Measurements from ENCODE around the gene ISL2.
A peak's percentile ranks its signal among the peaks of the same experiment; 100 is the strongest.

Gene ISL2

GRCh38 chr15:76353903-76354302 lies 17.3 kb downstream of the ISL2 start:
- DNase-seq (ENCODE audit: low read depth, low spot score) = no peak
- no peak overlapping the region for H3K27ac ChIP-seq (ENCODE audit: low read length)
- no peaks in the 10 kb centered on the region for H3K36me3 ChIP-seq (ENCODE audit: control insufficient read depth, insufficient read depth, low read length)
- WGBS (ENCODE audit: insufficient coverage, insufficient read length) = no CpG with 5 or more reads among the region's 10 CpGs
- H3K4me3 ChIP-seq (ENCODE audit: low read length) = no peak overlapping the region
- peaks cover under 1% of the 10 kb centered on the region; the same call in 1 of the 2 replicates for H3K27me3 ChIP-seq (ENCODE audit: control insufficient read depth, insufficient read depth, low read length)
- H3K9me3 ChIP-seq (ENCODE audit: control insufficient read depth, insufficient read depth, low read length) = no peaks in the 10 kb centered on the region
- no peaks in the 10 kb centered on the region for H3K4me1 ChIP-seq (ENCODE audit: control insufficient read depth, insufficient read depth, low read length)

GRCh38 chr15:76354823-76355440 lies 18.4 kb downstream of the ISL2 start:
- no peak overlapping the region for H3K4me3 ChIP-seq (ENCODE audit: low read length)
- WGBS (ENCODE audit: insufficient coverage, insufficient read length) = no CpG with 5 or more reads among the region's 3 CpGs
- H3K9me3 ChIP-seq (ENCODE audit: control insufficient read depth, insufficient read depth, low read length) = no peaks in the 10 kb centered on the region
- no peak overlapping the region for H3K27ac ChIP-seq (ENCODE audit: low read length)
- H3K27me3 ChIP-seq (ENCODE audit: control insufficient read depth, insufficient read depth, low read length) = no peaks in the 10 kb centered on the region
- DNase-seq (ENCODE audit: low read depth, low spot score) = no peak
- H3K4me1 ChIP-seq (ENCODE audit: control insufficient read depth, insufficient read depth, low read length) = no peaks in the 10 kb centered on the region
- H3K36me3 ChIP-seq (ENCODE audit: control insufficient read depth, insufficient read depth, low read length) = no peaks in the 10 kb centered on the region

GRCh38 chr15:76358453-76358852 lies 21.9 kb downstream of the ISL2 start:
- H3K27ac ChIP-seq (ENCODE audit: low read length) = no peak overlapping the region
- no peaks in the 10 kb centered on the region for H3K27me3 ChIP-seq (ENCODE audit: control insufficient read depth, insufficient read depth, low read length)
- no peak overlapping the region for H3K4me3 ChIP-seq (ENCODE audit: low read length)
- H3K9me3 ChIP-seq (ENCODE audit: control insufficient read depth, insufficient read depth, low read length) = no peaks in the 10 kb centered on the region
- no peak for DNase-seq (ENCODE audit: low read depth, low spot score)
- H3K36me3 ChIP-seq (ENCODE audit: control insufficient read depth, insufficient read depth, low read length) = no peaks in the 10 kb centered on the region
- H3K4me1 ChIP-seq (ENCODE audit: control insufficient read depth, insufficient read depth, low read length) = no peaks in the 10 kb centered on the region
- no CpG with 5 or more reads among the region's 3 CpGs for WGBS (ENCODE audit: insufficient coverage, insufficient read length)

GRCh38 chr15:76359152-76359551 lies 22.6 kb downstream of the ISL2 start:
- no peaks in the 10 kb centered on the region for H3K27me3 ChIP-seq (ENCODE audit: control insufficient read depth, insufficient read depth, low read length)
- no peaks in the 10 kb centered on the region for H3K9me3 ChIP-seq (ENCODE audit: control insufficient read depth, insufficient read depth, low read length)
- H3K36me3 ChIP-seq (ENCODE audit: control insufficient read depth, insufficient read depth, low read length) = no peaks in the 10 kb centered on the region
- WGBS (ENCODE audit: insufficient coverage, insufficient read length) = no CpG with 5 or more reads among the region's 3 CpGs
- H3K4me3 ChIP-seq (ENCODE audit: low read length) = no peak overlapping the region
- no peaks in the 10 kb centered on the region for H3K4me1 ChIP-seq (ENCODE audit: control insufficient read depth, insufficient read depth, low read length)
- DNase-seq (ENCODE audit: low read depth, low spot score) = no peak
- no peak overlapping the region for H3K27ac ChIP-seq (ENCODE audit: low read length)

GRCh38 chr15:76360416-76360815 lies 23.8 kb downstream of the ISL2 start:
- Histone ChIP-seq H3K27ac (ENCODE audit: low read length) (no peak overlapping the region), H3K4me1 (ENCODE audit: control insufficient read depth, insufficient read depth, low read length) (no peaks in the 10 kb centered on the region), H3K27me3 (ENCODE audit: control insufficient read depth, insufficient read depth, low read length) (no peaks in the 10 kb centered on the region), H3K9me3 (ENCODE audit: control insufficient read depth, insufficient read depth, low read length) (no peaks in the 10 kb centered on the region), H3K36me3 (ENCODE audit: control insufficient read depth, insufficient read depth, low read length) (no peaks in the 10 kb centered on the region), H3K4me3 (ENCODE audit: low read length) (no peak overlapping the region)
- WGBS (ENCODE audit: insufficient coverage, insufficient read length) = no CpG with 5 or more reads among the region's 3 CpGs
- no peak for DNase-seq (ENCODE audit: low read depth, low spot score)

- no peak for DNase-seq (ENCODE audit: low read depth, low spot score)
- Histone ChIP-seq H3K36me3 (ENCODE audit: control insufficient read depth, insufficient read depth, low read length) (no peaks in the 10 kb centered on the region), H3K4me3 (ENCODE audit: low read length) (no peak overlapping the region), H3K27me3 (ENCODE audit: control insufficient read depth, insufficient read depth, low read length) (no peaks in the 10 kb centered on the region), H3K9me3 (ENCODE audit: control insufficient read depth, insufficient read depth, low read length) (no peaks in the 10 kb centered on the region), H3K27ac (ENCODE audit: low read length) (no peak overlapping the region), H3K4me1 (ENCODE audit: control insufficient read depth, insufficient read depth, low read length) (no peaks in the 10 kb centered on the region; the same call in 1 of the 2 replicates)
- WGBS (ENCODE audit: insufficient coverage, insufficient read length) = no CpG with 5 or more reads among the region's 2 CpGs
These were observed 26.7 kb downstream of the ISL2 start for GRCh38 chr15:76363251-76363650.

GRCh38 chr15:76366714-76367113 lies 30.1 kb downstream of the ISL2 start:
- Histone ChIP-seq H3K9me3 (ENCODE audit: control insufficient read depth, insufficient read depth, low read length) (no peaks in the 10 kb centered on the region), H3K4me3 (ENCODE audit: low read length) (no peak overlapping the region), H3K27ac (ENCODE audit: low read length) (no peak overlapping the region), H3K4me1 (ENCODE audit: control insufficient read depth, insufficient read depth, low read length) (no peaks in the 10 kb centered on the region; the same call in 1 of the 2 replicates), H3K36me3 (ENCODE audit: control insufficient read depth, insufficient read depth, low read length) (no peaks in the 10 kb centered on the region), H3K27me3 (ENCODE audit: control insufficient read depth, insufficient read depth, low read length) (no peaks in the 10 kb centered on the region)
- no CpG with 5 or more reads among the region's 1 CpG for WGBS (ENCODE audit: insufficient coverage, insufficient read length)
- DNase-seq (ENCODE audit: low read depth, low spot score) = no peak

GRCh38 chr15:76368122-76368621 lies 31.6 kb downstream of the ISL2 start:
- Histone ChIP-seq H3K27me3 (ENCODE audit: control insufficient read depth, insufficient read depth, low read length) (no peaks in the 10 kb centered on the region), H3K9me3 (ENCODE audit: control insufficient read depth, insufficient read depth, low read length) (no peaks in the 10 kb centered on the region), H3K36me3 (ENCODE audit: control insufficient read depth, insufficient read depth, low read length) (no peaks in the 10 kb centered on the region), H3K4me1 (ENCODE audit: control insufficient read depth, insufficient read depth, low read length) (no peaks in the 10 kb centered on the region; the same call in 1 of the 2 replicates), H3K4me3 (ENCODE audit: low read length) (no peak overlapping the region), H3K27ac (ENCODE audit: low read length) (no peak overlapping the region)
- WGBS (ENCODE audit: insufficient coverage, insufficient read length) = no CpG with 5 or more reads among the region's 11 CpGs
- no peak for DNase-seq (ENCODE audit: low read depth, low spot score)

GRCh38 chr15:76376029-76376428 lies 39.5 kb downstream of the ISL2 start:
- no peaks in the 10 kb centered on the region for H3K36me3 ChIP-seq (ENCODE audit: control insufficient read depth, insufficient read depth, low read length)
- H3K4me3 ChIP-seq (ENCODE audit: low read length) = no peak overlapping the region
- peak; percentile 4 for DNase-seq (ENCODE audit: low read depth, low spot score)
- no CpG with 5 or more reads among the region's 3 CpGs for WGBS (ENCODE audit: insufficient coverage, insufficient read length)
- no peaks in the 10 kb centered on the region for H3K27me3 ChIP-seq (ENCODE audit: control insufficient read depth, insufficient read depth, low read length)
- H3K9me3 ChIP-seq (ENCODE audit: control insufficient read depth, insufficient read depth, low read length) = no peaks in the 10 kb centered on the region
- no peaks in the 10 kb centered on the region for H3K4me1 ChIP-seq (ENCODE audit: control insufficient read depth, insufficient read depth, low read length)
- H3K27ac ChIP-seq (ENCODE audit: low read length) = no peak overlapping the region

GRCh38 chr15:76376816-76377215 lies 40.2 kb downstream of the ISL2 start:
- no CpG with 5 or more reads among the region's 8 CpGs for WGBS (ENCODE audit: insufficient coverage, insufficient read length)
- Histone ChIP-seq H3K36me3 (ENCODE audit: control insufficient read depth, insufficient read depth, low read length) (no peaks in the 10 kb centered on the region), H3K4me3 (ENCODE audit: low read length) (no peak overlapping the region), H3K27ac (ENCODE audit: low read length) (no peak overlapping the region), H3K9me3 (ENCODE audit: control insufficient read depth, insufficient read depth, low read length) (no peaks in the 10 kb centered on the region), H3K4me1 (ENCODE audit: control insufficient read depth, insufficient read depth, low read length) (no peaks in the 10 kb centered on the region), H3K27me3 (ENCODE audit: control insufficient read depth, insufficient read depth, low read length) (no peaks in the 10 kb centered on the region)
- no peak for DNase-seq (ENCODE audit: low read depth, low spot score)

GRCh38 chr15:76377217-76377616 lies 40.6 kb downstream of the ISL2 start:
- Histone ChIP-seq H3K36me3 (ENCODE audit: control insufficient read depth, insufficient read depth, low read length) (no peaks in the 10 kb centered on the region), H3K4me1 (ENCODE audit: control insufficient read depth, insufficient read depth, low read length) (no peaks in the 10 kb centered on the region), H3K9me3 (ENCODE audit: control insufficient read depth, insufficient read depth, low read length) (no peaks in the 10 kb centered on the region), H3K27me3 (ENCODE audit: control insufficient read depth, insufficient read depth, low read length) (no peaks in the 10 kb centered on the region), H3K27ac (ENCODE audit: low read length) (no peak overlapping the region), H3K4me3 (ENCODE audit: low read length) (no peak overlapping the region)
- no peak for DNase-seq (ENCODE audit: low read depth, low spot score)
- no CpG with 5 or more reads among the region's 2 CpGs for WGBS (ENCODE audit: insufficient coverage, insufficient read length)
